CD4-positive, alpha-beta memory T cell (primary cell): Measurements from ENCODE around the gene SNX15. TPM values are rescaled to one million over a fixed set of nuclear protein-coding genes. Genes with fewer than 3 reads are reported as not detected.
A peak's percentile ranks its signal among the peaks of the same experiment; 100 is the strongest.

Experiments used
- CTCF ChIA-PET: fragments of 350-600 bp; sonication (Branson Sonifier 250); formaldehyde crosslinking; loops from one replicate; lab custom pipeline; 2021; ENCODE audit warnings: inconsistent platforms; ENCODE audit not compliant: partially characterized antibody; lab: Charles Lee
- POLR2A ChIA-PET: fragments of 350-600 bp; sonication (Branson Sonifier 250); formaldehyde crosslinking; loops from one replicate; lab custom pipeline; 2021; ENCODE audit not compliant: partially characterized antibody; lab: Charles Lee
- DNase-seq, 5 donors: peaks; one replicate each; pipeline versions ENCODE4 v3.0.0 to v3.0.0-alpha.2; 2020 to 2022; ENCODE audit warnings: mixed read lengths in 1 of 5
- H3K27ac ChIP-seq: one replicate; pipeline ENCODE4 v1.7.0; 2013; ENCODE audit warnings: low read depth, low read length
- H3K27me3 ChIP-seq: 2 replicates; pipeline ENCODE4 v1.7.0; 2013; ENCODE audit warnings: mild to moderate bottlenecking, low read length, moderate library complexity; ENCODE audit not compliant: insufficient read depth
- H3K36me3 ChIP-seq: 2 replicates; pipeline ENCODE4 v1.7.0; 2013; ENCODE audit warnings: mild to moderate bottlenecking, low read length, moderate library complexity; ENCODE audit not compliant: insufficient read depth
- H3K4me1 ChIP-seq: 2 replicates; pipeline ENCODE4 v1.7.0; 2013; ENCODE audit warnings: mild to moderate bottlenecking, low read length, moderate library complexity; ENCODE audit not compliant: insufficient read depth
- H3K4me3 ChIP-seq, 2 donors: one replicate each; pipeline ENCODE4 v1.7.0; 2013; ENCODE audit warnings: low read length in 2 of 2, mild to moderate bottlenecking in 1 of 2
- H3K9me3 ChIP-seq, 2 donors: one replicate each; pipeline ENCODE4 v1.7.0; 2013; ENCODE audit warnings: low read length in 2 of 2, control low read depth in 1 of 2; ENCODE audit not compliant: control insufficient read depth in 1 of 2
- H3K27ac Mint-ChIP-seq, 7 donors: one replicate each; pipeline ENCODE4 v1.8.0; 2020 to 2021; ENCODE audit warnings: mixed read lengths in 7 of 7, mild to moderate bottlenecking in 6 of 7, inconsistent platforms in 3 of 7, moderate library complexity in 3 of 7
- H3K27me3 Mint-ChIP-seq, 2 donors: one replicate each; pipeline ENCODE4 v1.8.0; 2020 to 2021; ENCODE audit warnings: mixed read lengths in 2 of 2
- H3K36me3 Mint-ChIP-seq, 2 donors: one replicate each; pipeline ENCODE4 v1.8.0; 2020 to 2021; ENCODE audit warnings: mixed read lengths in 2 of 2, inconsistent platforms in 1 of 2, mild to moderate bottlenecking in 1 of 2
- H3K4me1 Mint-ChIP-seq, 4 donors: one replicate each; pipeline ENCODE4 v1.8.0; 2020 to 2021; ENCODE audit warnings: mixed read lengths in 4 of 4, mild to moderate bottlenecking in 1 of 4
- H3K4me3 Mint-ChIP-seq, 8 donors: one replicate each; pipeline ENCODE4 v1.8.0; 2020 to 2021; ENCODE audit warnings: mixed read lengths in 8 of 8, mild to moderate bottlenecking in 7 of 8, moderate library complexity in 6 of 8, inconsistent platforms in 3 of 8
- H3K9me3 Mint-ChIP-seq, 8 donors: one replicate each; pipeline ENCODE4 v1.8.0; 2020 to 2021; ENCODE audit warnings: mixed read lengths in 8 of 8, mild to moderate bottlenecking in 5 of 8, inconsistent platforms in 3 of 8, moderate library complexity in 1 of 8
- intact Hi-C: fragments of 100-400 bp; cut with micrococcal nuclease; formaldehyde crosslinking; loops from one replicate; pipeline ENCODE4 v1.15.1; 2023
- polyA plus RNA-seq, 2 donors: library from polyadenylated mRNA; unstranded; fragments of 300-500 nt; fragmentation: Illumina TruSeq; gene quantifications; one replicate each; pipeline ENCODE4 v1.2.3, GENCODE V29; 2021
- total RNA-seq, 2 experiments: library from RNA; stranded (reverse); gene quantifications; one replicate each; pipeline ENCODE4 v1.2.3, GENCODE V29; 2021

The SNX15 gene
- total and polyA plus RNA-seq, 4 experiments from 2014 or later = 19.8 to 26.7 (median 23.9) TPM

- POLR2A ChIA-PET = no interaction called here
- Histone ChIP-seq H3K36me3 (no peaks in the 10 kb centered on the region), H3K27ac (no peak overlapping the region), H3K9me3 (no peaks in the 10 kb centered on the region), H3K4me1 (peaks cover 16% of the 10 kb centered on the region), H3K27me3 (no peaks in the 10 kb centered on the region), H3K4me3 (no peak overlapping the region)
- Mint-ChIP-seq H3K4me1 (peaks cover 7 to 22% (median 11%) of the 10 kb centered on the region in 4 donors), H3K36me3 (no peaks in the 10 kb centered on the region), H3K9me3 (no peaks in the 10 kb centered on the region), H3K27me3 (peaks cover 0 to 1% of the 10 kb centered on the region in 2 donors), H3K27ac (no peak overlapping the region), H3K4me3 (no peak overlapping the region)
- CTCF ChIA-PET = interaction anchor here (0.7 to 1.1 kb wide), 3 partner anchors 18 to 148 kb away, joined by 3 to 5 read pairs (median 5); partner anchors contain the start of gene ARL2
- intact Hi-C loops = no loop called here
- no peak for DNase-seq
Measured at GRCh38 chr11:64996327-64996709, 30.9 kb upstream of the SNX15 start.

GRCh38 chr11:64996710-64997380 is 30.4 kb upstream of the SNX15 start, which contains the start of gene BATF2:
BATF2 (minus strand) TSS chr11:64996971; CDS start chr11:64996914, 57 bp downstream.
- Mint-ChIP-seq H3K27me3 (peaks cover 0 to 1% of the 10 kb centered on the region in 2 donors), H3K9me3 (no peaks in the 10 kb centered on the region), H3K4me3 (no peak within 1 kb of the TSS), H3K27ac (no peak within 1 kb of the TSS), H3K4me1 (peaks cover 7 to 16% (median 10%) of the 10 kb centered on the region in 4 donors), H3K36me3 (no peaks in the 10 kb centered on the region)
- intact Hi-C loops = no loop called here
- no peaks in the 10 kb centered on the region for H3K9me3 ChIP-seq
- H3K4me3 ChIP-seq = no peak within 1 kb of the TSS
- H3K36me3 ChIP-seq = no peaks in the 10 kb centered on the region
- CTCF ChIA-PET = interaction anchor here (0.7 to 1.7 kb wide), 4 partner anchors 16 to 148 kb away, joined by 3 to 7 read pairs (median 5); partner anchors contain the start of gene ARL2
- POLR2A ChIA-PET = no interaction called here
- H3K27ac ChIP-seq = no peak within 1 kb of the TSS
- no peaks in the 10 kb centered on the region for H3K27me3 ChIP-seq
- peaks cover 16% of the 10 kb centered on the region for H3K4me1 ChIP-seq
- no peak for DNase-seq

DNA sequence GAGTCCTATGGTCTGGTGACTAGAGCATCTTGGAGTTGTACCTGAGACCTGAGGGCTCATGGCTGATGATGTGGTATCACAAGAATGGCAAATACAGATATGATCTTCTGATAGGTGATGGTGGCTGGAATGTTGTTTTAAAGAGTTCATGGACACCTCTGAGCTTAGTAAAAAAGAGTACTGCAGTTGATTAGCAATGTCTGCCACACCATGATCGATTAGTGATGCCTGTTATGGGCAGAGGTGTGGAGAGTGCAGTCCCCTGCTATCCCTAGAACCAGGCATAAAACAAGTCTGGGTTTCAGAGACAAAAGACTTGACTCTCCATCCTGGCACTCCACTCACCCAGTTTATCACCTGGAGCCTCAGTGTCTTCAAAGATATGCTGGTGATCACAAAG is 29.1 kb upstream of the SNX15 start:
- CTCF ChIA-PET = interaction anchor here (0.7 to 1.7 kb wide), 2 partner anchors 14 to 29 kb away, joined by 3 to 7 read pairs; partner anchors contain the start of gene SNX15
- POLR2A ChIA-PET = no interaction called here
- H3K4me1 ChIP-seq = peaks cover 16% of the 10 kb centered on the region
- no peak overlapping the region for H3K27ac ChIP-seq
- no peaks in the 10 kb centered on the region for H3K9me3 Mint-ChIP-seq
- no peak overlapping the region for H3K4me3 ChIP-seq
- peaks cover 7 to 16% (median 10%) of the 10 kb centered on the region in 4 donors for H3K4me1 Mint-ChIP-seq
- H3K9me3 ChIP-seq = no peaks in the 10 kb centered on the region
- no peaks in the 10 kb centered on the region for H3K27me3 ChIP-seq
- DNase-seq = no peak
- intact Hi-C loops = no loop called here
- peak overlapping the region in 2 of 8 donors; percentile 1 to 53 for H3K4me3 Mint-ChIP-seq
- peaks cover 0 to 1% of the 10 kb centered on the region in 2 donors for H3K27me3 Mint-ChIP-seq
- no peaks in the 10 kb centered on the region for H3K36me3 Mint-ChIP-seq
- H3K36me3 ChIP-seq = no peaks in the 10 kb centered on the region
- peak overlapping the region in 4 of 7 donors; percentile 7 to 85 (median 29) for H3K27ac Mint-ChIP-seq

GRCh38 chr11:64998690-64999431 is 28.4 kb upstream of the SNX15 start:
- Mint-ChIP-seq H3K4me1 (peaks cover 7 to 16% (median 10%) of the 10 kb centered on the region in 4 donors), H3K9me3 (no peaks in the 10 kb centered on the region), H3K4me3 (peak overlapping the region in 3 of 8 donors; percentile 9 to 57 (median 53)), H3K36me3 (no peaks in the 10 kb centered on the region), H3K27ac (peak overlapping the region; percentile 11 to 85 (median 47)), H3K27me3 (peaks cover 0 to 1% of the 10 kb centered on the region in 2 donors)
- no peaks in the 10 kb centered on the region for H3K9me3 ChIP-seq
- no peaks in the 10 kb centered on the region for H3K36me3 ChIP-seq
- H3K4me1 ChIP-seq = peaks cover 16% of the 10 kb centered on the region
- peak overlapping the region; percentile 21 for H3K27ac ChIP-seq
- CTCF ChIA-PET = interaction anchor here (0.7 to 1.7 kb wide), 2 partner anchors 14 to 28 kb away, joined by 3 to 7 read pairs; partner anchors contain the start of gene SNX15
- intact Hi-C loops = no loop called here
- no peak overlapping the region for H3K4me3 ChIP-seq
- POLR2A ChIA-PET = no interaction called here
- DNase-seq = no peak
- H3K27me3 ChIP-seq = no peaks in the 10 kb centered on the region

- H3K9me3 Mint-ChIP-seq = no peaks in the 10 kb centered on the region
- no peaks in the 10 kb centered on the region for H3K36me3 ChIP-seq
- H3K4me3 Mint-ChIP-seq = no peak overlapping the region
- peaks cover 0 to 1% of the 10 kb centered on the region in 2 donors for H3K27me3 Mint-ChIP-seq
- no peaks in the 10 kb centered on the region for H3K9me3 ChIP-seq
- no peaks in the 10 kb centered on the region for H3K27me3 ChIP-seq
- H3K36me3 Mint-ChIP-seq = no peaks in the 10 kb centered on the region
- H3K4me1 Mint-ChIP-seq = peaks cover 7 to 16% (median 10%) of the 10 kb centered on the region in 4 donors
- peaks cover 16% of the 10 kb centered on the region for H3K4me1 ChIP-seq
- CTCF ChIA-PET = interaction anchor here (1.6 kb wide), 1 partner anchor 13 kb away, joined by 6 read pairs; no protein-coding TSS in a partner anchor
- no peak overlapping the region for H3K27ac Mint-ChIP-seq
- no peak overlapping the region for H3K27ac ChIP-seq
- POLR2A ChIA-PET = interaction anchor here (0.6 kb wide), 1 partner anchor 442 kb away, joined by 3 read pairs; no protein-coding TSS in a partner anchor
- H3K4me3 ChIP-seq = no peak overlapping the region
- no peak for DNase-seq
- intact Hi-C loops = no loop called here
Measured at GRCh38 chr11:64999478-64999877, 27.8 kb upstream of the SNX15 start.

- no peak overlapping the region for H3K4me3 ChIP-seq
- no peak overlapping the region for H3K4me3 Mint-ChIP-seq
- H3K27ac Mint-ChIP-seq = no peak overlapping the region
- H3K27me3 ChIP-seq = no peaks in the 10 kb centered on the region
- POLR2A ChIA-PET = interaction anchor here (0.9 kb wide), 1 partner anchor 49 kb away, joined by 3 read pairs; no protein-coding TSS in a partner anchor
- intact Hi-C loops = no loop called here
- H3K4me1 ChIP-seq = peaks cover 11% of the 10 kb centered on the region
- CTCF ChIA-PET = interaction anchor here (1.5 kb wide), 1 partner anchor 11 kb away, joined by 3 read pairs; the partner anchor contains the start of gene ARL2
- H3K27ac ChIP-seq = no peak overlapping the region
- no peak for DNase-seq
- H3K9me3 Mint-ChIP-seq = no peaks in the 10 kb centered on the region
- no peaks in the 10 kb centered on the region for H3K36me3 ChIP-seq
- H3K36me3 Mint-ChIP-seq = no peaks in the 10 kb centered on the region
- no peaks in the 10 kb centered on the region for H3K9me3 ChIP-seq
- peaks cover 7 to 16% (median 10%) of the 10 kb centered on the region in 4 donors for H3K4me1 Mint-ChIP-seq
- no peaks in the 10 kb centered on the region for H3K27me3 Mint-ChIP-seq
Measured at GRCh38 chr11:65002706-65003105, 24.5 kb upstream of the SNX15 start.
